ENCODE results near the gene SLC22A12.
A peak's percentile ranks its signal among the peaks of the same experiment; 100 is the strongest.

Gene SLC22A12

GRCh38 chr11:64605656-64606585 lies 14.9 kb downstream of the SLC22A12 start:
- no peak for DNase-seq

- DNase-seq: no peak
These were observed 15.9 kb downstream of the SLC22A12 start for GRCh38 chr11:64606796-64607380.

GRCh38 chr11:64607381-64607985 lies 16.5 kb downstream of the SLC22A12 start:
- DNase-seq: no peak

- DNase-seq: no peak
These were observed 17.0 kb downstream of the SLC22A12 start for GRCh38 chr11:64608046-64608445.

- no peak for DNase-seq
These were observed 17.6 kb downstream of the SLC22A12 start for GRCh38 chr11:64608636-64609035.

GRCh38 chr11:64609436-64610047 lies 18.5 kb downstream of the SLC22A12 start:
- peak; percentile 16 for DNase-seq

GRCh38 chr11:64610596-64610995 lies 19.6 kb downstream of the SLC22A12 start:
- DNase-seq: no peak

GRCh38 chr11:64611176-64611575 lies 20.2 kb downstream of the SLC22A12 start:
- DNase-seq: no peak

- no peak for DNase-seq
These were observed 21.0 kb downstream of the SLC22A12 start for GRCh38 chr11:64611869-64612646.

GRCh38 chr11:64613648-64614047 lies 22.6 kb downstream of the SLC22A12 start:
- DNase-seq: no peak

- DNase-seq: no peak
These were observed 23.9 kb downstream of the SLC22A12 start for GRCh38 chr11:64614917-64615316.

- no peak for DNase-seq
These were observed 25.8 kb downstream of the SLC22A12 start for GRCh38 chr11:64616817-64617216.

- no peak for DNase-seq
These were observed 28.2 kb downstream of the SLC22A12 start for GRCh38 chr11:64619196-64619595.

- no peak for DNase-seq
These were observed 28.9 kb downstream of the SLC22A12 start for GRCh38 chr11:64619811-64620380.

- no peak for DNase-seq
These were observed 29.5 kb downstream of the SLC22A12 start for GRCh38 chr11:64620381-64620971.

- DNase-seq: no peak
These were observed 30.4 kb downstream of the SLC22A12 start for GRCh38 chr11:64621283-64622019.

GRCh38 chr11:64622681-64623080 lies 31.7 kb downstream of the SLC22A12 start:
- DNase-seq: no peak

GRCh38 chr11:64624883-64625481 lies 34.0 kb downstream of the SLC22A12 start:
- no peak for DNase-seq

- DNase-seq: no peak
These were observed 35.6 kb downstream of the SLC22A12 start for GRCh38 chr11:64626637-64627036.

- DNase-seq: peak; percentile 98
These were observed 36.4 kb downstream of the SLC22A12 start for GRCh38 chr11:64627371-64627770.

GRCh38 chr11:64628596-64628995 lies 37.6 kb downstream of the SLC22A12 start:
- DNase-seq: no peak

All from NCI-H2171 treated with DMSO at 0.1 percent for 48 hours (cell line).